Karpas-422 (cell line): ENCODE measurements around the gene ATMIN. TPM values are rescaled to one million over a fixed set of nuclear protein-coding genes. Genes with fewer than 3 reads are reported as not detected.

Experiments
- DNase-seq: peaks from one replicate; pipeline ENCODE4 v3.0.0-alpha.2; 2015
- H2AFZ ChIP-seq: fragments of 200-600 bp; sonication (generic); 2 replicates; pipeline ENCODE4 v1.6.1; 2014; ENCODE audit warnings: antibody characterized with exemption, low read length, mixed read lengths
- H3K27ac ChIP-seq: fragments of 200-600 bp; sonication (generic); 2 replicates; pipeline ENCODE4 v1.5.1; 2014; ENCODE audit warnings: mild to moderate bottlenecking, low read length, moderate library complexity
- H3K27me3 ChIP-seq: fragments of 200-600 bp; sonication (generic); 2 replicates; pipeline ENCODE4 v1.6.1; 2014; ENCODE audit warnings: low read length, mixed read lengths
- H3K36me3 ChIP-seq: fragments of 200-600 bp; sonication (generic); 2 replicates; pipeline ENCODE4 v1.6.1; 2014; ENCODE audit warnings: low read length, mixed read lengths; ENCODE audit not compliant: insufficient read depth
- H3K4me1 ChIP-seq: fragments of 200-600 bp; sonication (generic); 2 replicates; pipeline ENCODE4 v1.6.1; 2014; ENCODE audit warnings: mild to moderate bottlenecking, low read length, mixed read lengths
- H3K4me2 ChIP-seq: fragments of 200-600 bp; sonication (generic); 2 replicates; pipeline ENCODE4 v1.6.1; 2014; ENCODE audit warnings: low read length, low read depth, mild to moderate bottlenecking; ENCODE audit not compliant: poor library complexity, severe bottlenecking
- H3K4me3 ChIP-seq: fragments of 200-600 bp; sonication (generic); 2 replicates; pipeline ENCODE4 v1.5.1; 2014; ENCODE audit warnings: mild to moderate bottlenecking, antibody characterized with exemption, low read length, mixed read lengths
- H3K79me2 ChIP-seq: fragments of 200-600 bp; sonication (generic); 2 replicates; pipeline ENCODE4 v1.6.1; 2014; ENCODE audit warnings: mild to moderate bottlenecking, low read length, mixed read lengths
- H3K9ac ChIP-seq: fragments of 200-600 bp; sonication (generic); 2 replicates; pipeline ENCODE4 v1.6.0; 2014; ENCODE audit warnings: low read length
- H3K9me2 ChIP-seq: fragments of 200-600 bp; sonication (generic), shearing (Covaris generic); replicated peaks from 2 replicates; pipeline ENCODE4 v1.6.0; 2014; ENCODE audit warnings: mild to moderate bottlenecking, low read length, moderate library complexity; ENCODE audit not compliant: insufficient read depth
- H3K9me3 ChIP-seq: fragments of 300-700, 200-600 bp; sonication (generic); 2 replicates; pipeline ENCODE4 v1.6.1; 2014; ENCODE audit warnings: low read length, mixed read lengths
- H4K20me1 ChIP-seq: fragments of 200-600 bp; sonication (generic); 2 replicates; pipeline ENCODE4 v1.6.1; 2014; ENCODE audit warnings: mild to moderate bottlenecking, antibody characterized with exemption, low read length, low read depth; ENCODE audit not compliant: insufficient read depth
- total RNA-seq: library from RNA; depleted of rRNA; stranded (reverse); fragments of >200 nt; shearing (Covaris generic); gene quantifications from 2 replicates; pipeline ENCODE4 v1.2.3, GENCODE V29; 2014; ENCODE audit warnings: low replicate concordance

The ATMIN gene
- total RNA-seq, 1 experiment from 2014 or later, result 62.1 TPM

DNA sequence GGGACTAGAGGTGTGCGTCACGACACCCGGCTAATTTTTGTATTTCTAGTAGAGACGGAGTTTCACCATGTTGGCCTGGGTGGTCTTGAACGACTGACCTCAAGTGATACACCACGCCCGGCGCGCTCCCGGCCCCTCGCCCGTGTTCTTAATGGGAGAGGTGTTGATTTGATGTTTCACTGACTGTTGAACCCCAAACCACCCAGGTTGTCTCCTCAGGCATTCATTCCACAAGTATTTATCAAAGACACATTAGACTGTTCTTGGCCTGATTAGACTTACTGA is 27.2 kb upstream of the ATMIN start:
- H3K27ac ChIP-seq, result peak overlapping the region; percentile 82
- H3K9me2 ChIP-seq, result no peaks in the 10 kb centered on the region
- H3K27me3 ChIP-seq, result no peaks in the 10 kb centered on the region
- peak overlapping the region; percentile 97 for H3K9ac ChIP-seq
- peaks cover 79% of the 10 kb centered on the region for H3K79me2 ChIP-seq
- H3K9me3 ChIP-seq, result no peaks in the 10 kb centered on the region
- peaks cover 5% of the 10 kb centered on the region; the same call in 1 of the 2 replicates for H4K20me1 ChIP-seq
- DNase-seq, result no peak
- peak overlapping the region; percentile 76 for H3K4me2 ChIP-seq
- H2AFZ ChIP-seq, result no peak overlapping the region
- peaks cover 12% of the 10 kb centered on the region; the same call in 1 of the 2 replicates for H3K36me3 ChIP-seq
- peaks cover 36% of the 10 kb centered on the region for H3K4me1 ChIP-seq
- peak overlapping the region; percentile 98 for H3K4me3 ChIP-seq

DNA sequence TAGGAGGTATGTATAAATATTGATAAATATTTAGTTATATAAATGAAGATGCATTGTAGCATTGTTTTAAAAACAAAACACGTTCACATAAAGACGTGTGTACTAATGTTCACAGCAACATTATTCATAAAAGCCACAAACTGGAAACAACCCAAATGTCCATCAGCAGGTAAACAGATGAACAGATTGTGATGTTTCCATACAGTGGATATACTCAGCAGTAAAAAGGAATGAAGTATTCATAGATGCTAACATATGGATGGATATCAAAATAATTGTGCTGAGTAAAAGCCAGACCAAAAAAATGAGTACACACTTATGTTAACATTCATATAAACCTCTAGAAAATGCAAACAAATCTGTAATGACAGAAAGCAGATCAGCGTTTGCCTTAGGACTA is 22.7 kb upstream of the ATMIN start:
- Histone ChIP-seq H4K20me1 (0 out of 2 replicates have a peak, but pooled peaks cover 4% of the 10 kb centered on the region), H3K9me2 (no peaks in the 10 kb centered on the region), H3K27ac (no peak overlapping the region), H3K4me1 (peaks cover 14% of the 10 kb centered on the region), H3K79me2 (peaks cover 43% of the 10 kb centered on the region), H2AFZ (no peak overlapping the region), H3K4me2 (no peak overlapping the region), H3K27me3 (no peaks in the 10 kb centered on the region), H3K9ac (no peak overlapping the region), H3K36me3 (peaks cover 44% of the 10 kb centered on the region), H3K4me3 (no peak overlapping the region), H3K9me3 (no peaks in the 10 kb centered on the region)
- DNase-seq, result no peak

DNA sequence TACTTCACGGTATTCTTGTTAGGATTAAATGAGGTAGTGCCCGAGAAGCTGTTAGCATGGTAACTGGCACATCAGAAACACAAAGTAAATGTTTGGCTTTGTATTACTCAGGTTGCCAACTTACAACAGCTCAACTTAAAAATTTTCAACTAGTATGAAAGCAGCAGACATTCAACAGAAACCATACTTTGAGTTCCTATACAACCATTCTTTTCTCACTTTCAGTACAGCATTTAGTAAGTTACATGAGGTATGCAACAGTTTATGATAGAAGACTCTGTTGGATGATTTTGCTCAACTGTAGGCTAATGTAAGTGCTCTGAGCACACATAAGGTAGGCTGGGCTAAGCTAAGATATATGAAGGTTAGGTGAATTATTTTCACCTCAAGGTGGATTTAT is 21.0 kb upstream of the ATMIN start:
- H3K4me2 ChIP-seq, result no peak overlapping the region
- no peak for DNase-seq
- no peaks in the 10 kb centered on the region for H3K4me1 ChIP-seq
- no peaks in the 10 kb centered on the region for H3K27me3 ChIP-seq
- no peaks in the 10 kb centered on the region for H4K20me1 ChIP-seq
- peaks cover 50% of the 10 kb centered on the region for H3K36me3 ChIP-seq
- no peak overlapping the region for H2AFZ ChIP-seq
- H3K9me2 ChIP-seq, result no peaks in the 10 kb centered on the region
- no peaks in the 10 kb centered on the region for H3K9me3 ChIP-seq
- H3K4me3 ChIP-seq, result no peak overlapping the region
- H3K79me2 ChIP-seq, result peaks cover 26% of the 10 kb centered on the region
- H3K27ac ChIP-seq, result no peak overlapping the region
- no peak overlapping the region for H3K9ac ChIP-seq

DNA sequence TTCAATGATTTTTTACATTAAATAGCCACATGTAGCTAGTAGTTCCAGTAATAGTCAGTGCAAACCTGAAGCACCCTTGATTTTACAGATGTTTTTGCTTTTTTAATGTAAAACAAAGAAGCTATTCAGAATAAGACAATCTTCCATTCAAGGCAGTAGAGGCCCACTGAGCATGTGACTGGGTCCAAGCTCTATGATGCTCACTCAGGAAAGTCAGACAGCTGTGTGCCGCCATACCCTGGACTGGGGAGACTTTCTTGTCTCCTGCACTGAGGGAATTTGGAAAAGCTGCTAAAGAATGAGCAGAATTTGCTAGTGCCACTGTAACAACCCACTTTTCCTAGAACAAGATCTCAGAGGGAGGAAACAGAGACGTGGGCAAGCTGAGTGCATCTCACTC is 17.1 kb upstream of the ATMIN start:
- no peak overlapping the region for H3K9ac ChIP-seq
- no peaks in the 10 kb centered on the region for H3K4me1 ChIP-seq
- H3K36me3 ChIP-seq, result peaks cover 72% of the 10 kb centered on the region
- no peaks in the 10 kb centered on the region; the same call in none of the 2 replicates for H3K79me2 ChIP-seq
- H3K4me3 ChIP-seq, result no peak overlapping the region
- H2AFZ ChIP-seq, result no peak overlapping the region
- DNase-seq, result no peak
- H3K9me2 ChIP-seq, result no peaks in the 10 kb centered on the region
- no peak overlapping the region for H3K4me2 ChIP-seq
- H3K27me3 ChIP-seq, result no peaks in the 10 kb centered on the region
- no peak overlapping the region for H3K27ac ChIP-seq
- H3K9me3 ChIP-seq, result no peaks in the 10 kb centered on the region
- no peaks in the 10 kb centered on the region for H4K20me1 ChIP-seq

DNA sequence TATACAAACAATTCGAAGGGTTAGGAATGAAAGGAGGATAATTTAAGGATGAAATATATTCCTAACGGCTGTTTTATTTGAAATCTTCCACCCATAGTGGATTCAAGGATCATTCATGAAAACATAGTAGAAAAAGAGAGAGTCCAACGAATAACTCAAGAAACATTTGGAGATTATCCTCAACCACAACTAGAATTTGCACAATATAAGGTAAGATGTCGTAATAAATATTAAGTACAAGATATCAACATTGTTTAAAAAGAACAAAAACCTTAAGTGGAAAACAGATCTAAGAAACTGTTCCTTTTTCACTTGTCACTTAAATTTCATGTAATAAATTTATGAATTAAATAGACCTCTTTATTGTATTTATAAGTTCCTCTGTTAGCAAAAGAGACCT is 9.2 kb upstream of the ATMIN start:
- Histone ChIP-seq H2AFZ (no peak overlapping the region), H3K9ac (no peak overlapping the region)
- DNase-seq, result no peak

GRCh38 chr16:81029930-81030604 is 5.6 kb upstream of the ATMIN start:
- H3K36me3 ChIP-seq, result peaks cover 23% of the 10 kb centered on the region

More for the DNA sequence above, 9.2 kb upstream of the ATMIN start:
- Histone ChIP-seq H3K36me3 (peaks cover 45% of the 10 kb centered on the region), H3K4me2 (no peak overlapping the region), H3K4me3 (no peak overlapping the region), H4K20me1 (no peaks in the 10 kb centered on the region), H3K27ac (no peak overlapping the region), H3K9me2 (no peaks in the 10 kb centered on the region), H3K27me3 (no peaks in the 10 kb centered on the region), H3K4me1 (no peaks in the 10 kb centered on the region), H3K79me2 (no peaks in the 10 kb centered on the region), H3K9me3 (no peaks in the 10 kb centered on the region)

DNA sequence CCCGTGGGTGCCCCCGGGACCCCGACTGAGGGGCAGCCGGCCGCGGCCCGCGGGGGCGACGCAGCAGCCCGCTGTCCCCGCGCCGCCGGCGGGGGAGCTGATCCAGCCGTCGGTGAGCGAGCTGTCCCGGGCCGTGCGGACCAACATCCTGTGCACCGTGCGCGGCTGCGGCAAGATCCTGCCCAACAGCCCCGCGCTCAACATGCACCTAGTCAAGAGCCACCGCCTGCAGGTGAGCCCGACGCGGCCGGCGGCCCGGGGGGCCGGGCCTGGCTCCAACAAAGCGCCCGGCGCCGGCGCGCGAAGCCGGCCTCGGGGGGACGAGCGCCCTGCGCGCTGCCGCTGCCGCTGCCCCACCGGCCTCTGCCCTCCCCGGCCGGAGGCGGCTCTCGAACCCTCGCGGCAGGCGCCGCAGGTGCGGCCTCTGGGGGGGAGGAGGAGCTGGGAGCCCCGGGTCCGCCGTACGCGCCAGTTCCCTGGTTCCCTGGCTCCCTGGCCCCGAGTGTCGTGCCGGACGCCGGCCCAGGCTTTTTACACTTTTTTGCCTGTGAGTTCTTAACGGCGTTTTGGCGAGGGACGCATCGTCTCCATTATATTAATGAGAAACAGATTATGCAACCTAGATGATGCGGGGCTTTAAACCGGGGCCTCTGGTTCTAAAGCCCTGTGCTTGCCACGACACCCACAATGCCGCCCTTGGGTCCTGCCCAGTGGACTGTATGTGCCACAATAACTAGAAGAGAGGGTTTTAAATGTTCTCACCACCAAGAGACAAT is 521 bp downstream of the ATMIN start:
- H3K9ac ChIP-seq, result peak overlapping the region; percentile 74
- DNase-seq, result peak; percentile 78
- no peaks in the 10 kb centered on the region for H3K9me2 ChIP-seq
- H3K79me2 ChIP-seq, result peaks cover 49% of the 10 kb centered on the region
- H3K9me3 ChIP-seq, result no peaks in the 10 kb centered on the region
- H3K4me3 ChIP-seq, result peak overlapping the region; percentile 75
- 0 out of 2 replicates have a peak overlapping the region, but pooled peaks have one; percentile 1 for H3K27ac ChIP-seq
- no peak overlapping the region for H2AFZ ChIP-seq
- no peaks in the 10 kb centered on the region for H3K27me3 ChIP-seq
- H4K20me1 ChIP-seq, result 0 out of 2 replicates have a peak, but pooled peaks cover 9% of the 10 kb centered on the region
- H3K4me2 ChIP-seq, result peak overlapping the region; percentile 89
- peaks cover 9% of the 10 kb centered on the region for H3K4me1 ChIP-seq
- H3K36me3 ChIP-seq, result peaks cover 10% of the 10 kb centered on the region; the same call in 1 of the 2 replicates

More at GRCh38 chr16:81029930-81030604, 5.6 kb upstream of the ATMIN start:
- no peak overlapping the region for H3K9ac ChIP-seq
- no peak overlapping the region for H2AFZ ChIP-seq
- H3K27ac ChIP-seq, result no peak overlapping the region
- no peak overlapping the region for H3K4me3 ChIP-seq
- H3K79me2 ChIP-seq, result no peaks in the 10 kb centered on the region
- H3K9me2 ChIP-seq, result no peaks in the 10 kb centered on the region
- no peak for DNase-seq
- H4K20me1 ChIP-seq, result no peaks in the 10 kb centered on the region
- H3K9me3 ChIP-seq, result no peaks in the 10 kb centered on the region
- H3K4me1 ChIP-seq, result no peaks in the 10 kb centered on the region
- H3K4me2 ChIP-seq, result no peak overlapping the region
- no peaks in the 10 kb centered on the region for H3K27me3 ChIP-seq

- Histone ChIP-seq H3K27me3 (no peaks in the 10 kb centered on the region), H3K79me2 (peaks cover 49% of the 10 kb centered on the region), H3K9me2 (no peaks in the 10 kb centered on the region), H3K9ac (peak overlapping the region; percentile 74), H2AFZ (no peak overlapping the region), H3K36me3 (peaks cover 17% of the 10 kb centered on the region; the same call in 1 of the 2 replicates), H4K20me1 (0 out of 2 replicates have a peak, but pooled peaks cover 9% of the 10 kb centered on the region), H3K4me1 (peaks cover 9% of the 10 kb centered on the region), H3K27ac (0 out of 2 replicates have a peak overlapping the region, but pooled peaks have one; percentile 1), H3K4me3 (peak overlapping the region; percentile 75), H3K9me3 (no peaks in the 10 kb centered on the region), H3K4me2 (peak overlapping the region; percentile 89)
- DNase-seq, result peak; percentile 50
These were observed 1.2 kb downstream of the ATMIN start for GRCh38 chr16:81036751-81037350.
